Measurements from ENCODE around the gene PKP3.

- TF ChIP-seq, protein P1, sequence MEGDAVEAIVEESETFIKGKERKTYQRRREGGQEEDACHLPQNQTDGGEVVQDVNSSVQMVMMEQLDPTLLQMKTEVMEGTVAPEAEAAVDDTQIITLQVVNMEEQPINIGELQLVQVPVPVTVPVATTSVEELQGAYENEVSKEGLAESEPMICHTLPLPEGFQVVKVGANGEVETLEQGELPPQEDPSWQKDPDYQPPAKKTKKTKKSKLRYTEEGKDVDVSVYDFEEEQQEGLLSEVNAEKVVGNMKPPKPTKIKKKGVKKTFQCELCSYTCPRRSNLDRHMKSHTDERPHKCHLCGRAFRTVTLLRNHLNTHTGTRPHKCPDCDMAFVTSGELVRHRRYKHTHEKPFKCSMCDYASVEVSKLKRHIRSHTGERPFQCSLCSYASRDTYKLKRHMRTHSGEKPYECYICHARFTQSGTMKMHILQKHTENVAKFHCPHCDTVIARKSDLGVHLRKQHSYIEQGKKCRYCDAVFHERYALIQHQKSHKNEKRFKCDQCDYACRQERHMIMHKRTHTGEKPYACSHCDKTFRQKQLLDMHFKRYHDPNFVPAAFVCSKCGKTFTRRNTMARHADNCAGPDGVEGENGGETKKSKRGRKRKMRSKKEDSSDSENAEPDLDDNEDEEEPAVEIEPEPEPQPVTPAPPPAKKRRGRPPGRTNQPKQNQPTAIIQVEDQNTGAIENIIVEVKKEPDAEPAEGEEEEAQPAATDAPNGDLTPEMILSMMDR (IDR thresholded peaks at IDR 0.05; ENCODE audit: borderline replicate concordance, extremely low read depth, low read length, poor library complexity, severe bottlenecking) = no peak
- TF ChIP-seq EZH2 (IDR thresholded peaks at IDR 0.05; ENCODE audit: borderline replicate concordance, low read depth, low read length, severe bottlenecking) = no peak
Measured at GRCh38 chr11:377883-378500, 16.0 kb upstream of the PKP3 start.

Data from DND-41 (cell line).